Ascending aorta (tissue), 2 donors: ENCODE data around the gene RNF31. TPM values are rescaled to one million over a fixed set of nuclear protein-coding genes. Genes with fewer than 3 reads are reported as not detected.

Experiments
- DNase-seq, 2 donors: peaks; one replicate each; pipeline ENCODE4 v3.0.0-alpha.2; 2019; ENCODE audit warnings: low spot score in 2 of 2
- H3K27ac ChIP-seq, 2 donors: fragments of 200-600 bp; sonication (generic); one replicate each; pipeline ENCODE4 v1.5.1; 2016 to 2017; ENCODE audit warnings: mild to moderate bottlenecking in 1 of 2
- H3K27me3 ChIP-seq: fragments of 200-600 bp; sonication (generic); one replicate; pipeline ENCODE4 v1.5.1; 2017
- H3K36me3 ChIP-seq, 2 donors: fragments of 200-600 bp; sonication (generic); one replicate each; pipeline ENCODE4 v1.5.1; 2016
- H3K4me1 ChIP-seq, 2 donors: fragments of 200-600 bp; sonication (generic); one replicate each; pipeline ENCODE4 v1.5.1; 2016 to 2017; ENCODE audit warnings: mild to moderate bottlenecking in 1 of 2
- H3K4me3 ChIP-seq, 2 donors: fragments of 200-600 bp; sonication (generic); one replicate each; pipeline ENCODE4 v1.5.1; 2016 to 2017; ENCODE audit warnings: mild to moderate bottlenecking in 1 of 2
- H3K9me3 ChIP-seq, 2 donors: fragments of 200-600 bp; sonication (generic); one replicate each; pipeline ENCODE4 v1.5.1; 2016
- intact Hi-C: fragments of 100-400 bp; cut with DNase I; formaldehyde crosslinking; loops from one replicate; pipeline ENCODE4 v1.15.1; 2023
- total RNA-seq: library from RNA; depleted of rRNA; stranded (reverse); fragments of >200 nt; gene quantifications from one replicate; pipeline ENCODE4 v1.1.0, GENCODE V29; 2016
- TF ChIP-seq, protein P1 (sequence below), 3 experiments: fragments of 200-600 bp in 2 of 3; fragments of 450-650 bp in 1 of 3; sonication (generic) in 2 of 3; IDR thresholded peaks; one replicate each; pipeline ENCODE4 v1.5.1; 2016 to 2019; ENCODE audit warnings: antibody characterized with exemption in 3 of 3, mild to moderate bottlenecking in 1 of 3, moderate library complexity in 1 of 3

The RNF31 gene
- total RNA-seq, 1 donor from 2014 or later = 182 TPM

DNA sequence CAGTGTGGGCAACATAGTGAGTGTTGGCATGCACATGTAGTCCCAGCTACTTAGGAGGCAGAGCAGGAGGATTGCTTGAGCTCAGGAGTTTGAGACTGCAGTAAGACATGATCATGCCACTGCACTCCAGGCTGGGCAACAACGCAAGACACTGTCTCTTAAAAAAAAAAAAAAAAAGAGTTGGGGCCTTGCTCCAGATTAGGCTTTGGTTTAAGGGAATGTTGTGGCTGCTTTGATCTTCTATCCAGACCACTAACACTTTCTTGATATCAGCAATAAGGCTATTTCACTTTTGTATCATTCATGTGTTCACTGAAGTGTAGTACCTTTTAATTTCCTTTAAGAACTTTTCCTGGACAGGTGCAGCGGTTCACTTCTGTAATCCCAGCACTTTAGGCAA is 19.6 kb upstream of the RNF31 start:
- Histone ChIP-seq H3K4me3 (no peak overlapping the region), H3K36me3 (peaks cover 14 to 18% of the 10 kb centered on the region in 2 donors), H3K27ac (no peak overlapping the region), H3K27me3 (no peaks in the 10 kb centered on the region), H3K9me3 (no peaks in the 10 kb centered on the region), H3K4me1 (no peaks in the 10 kb centered on the region)
- intact Hi-C loops = no loop called here
- DNase-seq = no peak
- TF ChIP-seq, protein P1, sequence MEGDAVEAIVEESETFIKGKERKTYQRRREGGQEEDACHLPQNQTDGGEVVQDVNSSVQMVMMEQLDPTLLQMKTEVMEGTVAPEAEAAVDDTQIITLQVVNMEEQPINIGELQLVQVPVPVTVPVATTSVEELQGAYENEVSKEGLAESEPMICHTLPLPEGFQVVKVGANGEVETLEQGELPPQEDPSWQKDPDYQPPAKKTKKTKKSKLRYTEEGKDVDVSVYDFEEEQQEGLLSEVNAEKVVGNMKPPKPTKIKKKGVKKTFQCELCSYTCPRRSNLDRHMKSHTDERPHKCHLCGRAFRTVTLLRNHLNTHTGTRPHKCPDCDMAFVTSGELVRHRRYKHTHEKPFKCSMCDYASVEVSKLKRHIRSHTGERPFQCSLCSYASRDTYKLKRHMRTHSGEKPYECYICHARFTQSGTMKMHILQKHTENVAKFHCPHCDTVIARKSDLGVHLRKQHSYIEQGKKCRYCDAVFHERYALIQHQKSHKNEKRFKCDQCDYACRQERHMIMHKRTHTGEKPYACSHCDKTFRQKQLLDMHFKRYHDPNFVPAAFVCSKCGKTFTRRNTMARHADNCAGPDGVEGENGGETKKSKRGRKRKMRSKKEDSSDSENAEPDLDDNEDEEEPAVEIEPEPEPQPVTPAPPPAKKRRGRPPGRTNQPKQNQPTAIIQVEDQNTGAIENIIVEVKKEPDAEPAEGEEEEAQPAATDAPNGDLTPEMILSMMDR (IDR thresholded peaks at IDR 0.05) = no peak

DNA sequence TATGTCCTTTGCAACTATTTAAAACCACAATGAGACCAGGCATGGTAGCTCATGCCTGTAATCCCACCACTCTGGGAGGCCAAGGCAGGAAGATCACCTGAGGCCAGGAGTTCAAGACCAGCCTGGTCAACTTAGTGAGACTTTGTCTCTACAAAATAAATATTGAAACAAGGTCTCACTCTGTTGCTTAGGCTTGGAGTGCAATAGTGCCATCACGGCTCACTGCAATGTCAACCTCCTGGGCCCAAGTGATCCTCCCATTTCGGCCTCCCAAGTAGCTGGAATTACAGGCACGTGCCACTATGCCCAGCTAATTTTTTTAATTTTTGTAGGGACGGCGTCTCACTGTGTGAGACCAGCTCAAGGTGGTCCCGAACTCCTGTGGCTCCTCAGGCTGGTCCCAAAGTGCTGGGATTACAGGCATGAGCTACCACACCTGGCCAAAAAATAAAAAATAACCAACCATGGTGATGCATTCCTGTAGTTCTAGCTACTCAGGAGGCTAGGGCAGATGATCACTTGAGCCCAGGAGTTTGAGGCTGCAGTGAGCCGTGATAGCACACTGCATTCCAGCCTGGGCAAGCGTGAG is 17.8 kb upstream of the RNF31 start:
- H3K36me3 ChIP-seq = no peaks in the 10 kb centered on the region
- TF ChIP-seq, protein P1 (IDR thresholded peaks at IDR 0.05) = no peak
- no peaks in the 10 kb centered on the region for H3K4me1 ChIP-seq
- no peak overlapping the region for H3K27ac ChIP-seq
- DNase-seq = no peak
- H3K27me3 ChIP-seq = no peaks in the 10 kb centered on the region
- intact Hi-C loops = no loop called here
- no peaks in the 10 kb centered on the region for H3K9me3 ChIP-seq
- no peak overlapping the region for H3K4me3 ChIP-seq

DNA sequence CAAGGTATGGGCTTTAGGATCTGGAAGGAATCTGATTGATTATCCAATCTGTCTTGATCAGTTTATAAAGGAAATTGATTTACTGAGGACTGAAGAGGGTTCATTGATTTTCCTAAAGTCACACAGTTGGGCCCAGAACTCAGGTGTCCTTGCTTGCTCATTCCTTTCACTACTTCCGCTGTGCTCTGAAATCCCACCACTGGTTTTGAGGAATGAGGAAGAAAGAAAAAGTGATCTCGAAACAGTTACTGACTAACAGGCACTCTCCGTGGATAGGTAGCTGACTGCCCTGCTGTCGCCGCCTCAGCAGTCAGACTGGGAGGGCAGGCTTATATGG is 16.9 kb upstream of the RNF31 start, which contains the start of gene FITM1:
TSS of gene FITM1 (plus strand) at position 280 of the 337 bp plus-strand sequence. CDS start 905 bp downstream, outside the sequence.
- no peak for DNase-seq
- Histone ChIP-seq H3K4me3 (no peak within 1 kb of the TSS), H3K27ac (no peak within 1 kb of the TSS), H3K4me1 (peaks cover 0 to under 1% of the 10 kb centered on the region in 2 donors), H3K36me3 (no peaks in the 10 kb centered on the region), H3K9me3 (no peaks in the 10 kb centered on the region), H3K27me3 (no peaks in the 10 kb centered on the region)
- intact Hi-C loops = no loop called here
- TF ChIP-seq, protein P1 (IDR thresholded peaks at IDR 0.05) = no peak

DNA sequence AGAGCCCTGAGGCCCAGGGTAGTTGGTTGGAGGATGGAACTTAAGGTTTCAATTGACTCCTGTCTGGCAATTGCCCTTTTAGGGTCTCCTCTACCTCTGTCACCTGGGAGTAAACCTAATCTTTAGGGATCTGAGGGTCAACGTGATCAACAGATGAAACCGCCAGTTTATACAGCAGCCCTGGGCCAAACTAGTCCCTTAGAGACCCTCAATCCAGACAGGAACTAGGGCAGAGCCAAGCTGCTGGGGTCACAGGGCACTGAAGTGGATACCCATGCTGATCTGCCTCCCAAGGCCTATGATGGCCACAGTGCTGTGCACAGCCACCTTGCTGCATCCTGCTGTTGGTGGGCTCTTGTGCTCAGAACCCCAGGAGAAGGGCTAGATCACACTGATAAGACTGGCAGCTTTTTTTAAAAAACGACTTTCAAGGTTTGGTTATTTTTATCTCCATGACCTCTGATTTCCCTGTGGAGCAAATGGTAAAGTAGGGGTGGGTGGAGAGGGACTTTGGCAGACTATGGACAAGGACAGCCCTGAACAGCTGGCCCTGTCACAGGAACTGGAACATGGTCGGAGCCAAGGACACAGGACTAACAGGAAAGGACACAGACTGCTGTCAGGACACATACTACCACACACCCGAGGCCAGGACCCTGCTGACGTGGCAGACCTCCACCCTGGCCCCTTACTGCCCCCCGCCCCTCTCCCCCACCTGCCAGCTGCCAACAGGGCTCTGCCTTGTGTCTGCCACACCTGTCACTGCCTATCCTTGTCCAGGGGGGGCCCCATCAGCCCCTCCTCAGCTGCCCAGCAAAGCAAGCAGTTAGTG is 16.4 kb upstream of the RNF31 start:
- Histone ChIP-seq H3K27me3 (no peaks in the 10 kb centered on the region), H3K27ac (no peak overlapping the region), H3K36me3 (no peaks in the 10 kb centered on the region), H3K9me3 (no peaks in the 10 kb centered on the region), H3K4me3 (no peak overlapping the region), H3K4me1 (peaks cover 0 to 4% of the 10 kb centered on the region in 2 donors)
- intact Hi-C loops = no loop called here
- TF ChIP-seq, protein P1 (IDR thresholded peaks at IDR 0.05) = no peak
- DNase-seq = no peak

DNA sequence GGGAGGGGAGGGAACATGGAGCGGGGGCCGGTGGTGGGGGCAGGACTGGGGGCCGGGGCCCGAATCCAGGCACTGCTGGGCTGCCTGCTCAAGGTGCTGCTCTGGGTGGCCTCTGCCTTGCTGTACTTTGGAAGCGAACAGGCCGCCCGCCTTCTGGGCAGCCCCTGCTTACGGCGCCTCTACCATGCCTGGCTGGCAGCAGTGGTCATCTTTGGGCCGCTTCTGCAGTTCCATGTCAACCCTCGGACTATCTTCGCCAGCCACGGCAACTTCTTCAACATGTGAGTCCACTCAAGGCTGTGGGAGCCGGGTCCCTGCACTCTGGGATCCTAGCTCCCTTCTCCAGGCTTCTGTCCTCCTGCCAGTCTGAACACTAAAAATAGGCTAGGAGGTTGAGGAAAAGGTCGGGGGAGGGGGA is 15.7 kb upstream of the RNF31 start:
- intact Hi-C loops = no loop called here
- TF ChIP-seq, protein P1 (IDR thresholded peaks at IDR 0.05) = no peak
- H3K4me3 ChIP-seq = no peak overlapping the region
- no peaks in the 10 kb centered on the region for H3K36me3 ChIP-seq
- no peaks in the 10 kb centered on the region for H3K9me3 ChIP-seq
- no peaks in the 10 kb centered on the region for H3K27me3 ChIP-seq
- DNase-seq = no peak
- H3K4me1 ChIP-seq = peaks cover under 1 to 7% of the 10 kb centered on the region in 2 donors
- no peak overlapping the region for H3K27ac ChIP-seq
